ENCODE results near the gene NADSYN1. TPM values are rescaled to one million over a fixed set of nuclear protein-coding genes. Genes with fewer than 3 reads are reported as not detected.
"Not testable (repeated sequence)": the region's sequence is repeated elsewhere in the genome, so short reads cannot be mapped to it uniquely, and the experiment has no call there.

The NADSYN1 gene
- total RNA-seq, 1 donor from 2014 or later, result 22.0 TPM

- no peak for DNase-seq (ENCODE audit: low spot score)
- intact Hi-C loops (cut with DNase I), result no loop called here
Measured at GRCh38 chr11:71539017-71539416, 86.0 kb downstream of the NADSYN1 start.

GRCh38 chr11:71539971-71540370, 87.0 kb downstream of the NADSYN1 start:
- DNase-seq (ENCODE audit: low spot score); intact Hi-C loops (cut with DNase I): not testable (repeated sequence)

DNA sequence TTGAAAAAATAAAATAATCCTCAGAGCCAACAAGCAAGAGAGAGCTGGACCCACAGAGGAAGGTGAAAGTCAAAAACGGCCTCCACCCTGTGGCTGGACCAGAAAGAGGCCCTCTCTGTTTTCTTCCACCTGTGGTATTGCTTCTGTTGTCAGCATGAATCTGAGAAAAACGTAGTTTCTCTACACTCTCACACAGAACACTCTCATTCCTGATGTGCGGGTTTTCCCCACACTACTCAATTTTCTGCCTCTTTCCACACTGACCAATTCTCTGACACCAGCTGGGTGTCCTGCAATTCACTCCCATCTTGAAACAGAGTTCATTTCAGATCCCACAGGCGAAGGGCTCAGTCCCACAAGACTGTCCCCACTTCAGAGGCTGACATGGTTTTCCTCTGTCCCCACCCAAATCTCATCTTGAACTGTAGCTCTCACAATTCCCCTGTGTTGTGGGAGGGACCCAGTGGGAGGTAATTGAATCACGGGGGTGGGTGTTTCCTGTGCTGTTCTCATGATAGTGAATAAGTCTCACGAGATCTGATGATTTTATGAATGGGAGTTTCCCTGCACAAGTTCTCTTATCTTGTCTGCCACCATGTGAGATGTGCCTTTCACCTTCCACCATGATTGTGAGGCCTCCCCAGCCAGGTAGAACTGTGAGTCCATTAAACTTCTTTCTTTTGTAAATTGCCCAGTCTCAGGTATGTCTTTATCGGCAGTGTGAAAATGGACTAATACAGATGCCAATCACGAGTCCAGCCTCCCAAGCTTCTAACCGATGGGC, 87.7 kb downstream of the NADSYN1 start:
- intact Hi-C loops (cut with DNase I); DNase-seq (ENCODE audit: low spot score): not testable (repeated sequence)

- no peak for DNase-seq (ENCODE audit: low spot score)
- intact Hi-C loops (cut with DNase I), result no loop called here
Measured at GRCh38 chr11:71542382-71542781, 89.4 kb downstream of the NADSYN1 start.

GRCh38 chr11:71542879-71543777, 90.1 kb downstream of the NADSYN1 start:
- DNase-seq (ENCODE audit: low spot score), result no peak
- intact Hi-C loops (cut with DNase I), result no loop called here

DNA sequence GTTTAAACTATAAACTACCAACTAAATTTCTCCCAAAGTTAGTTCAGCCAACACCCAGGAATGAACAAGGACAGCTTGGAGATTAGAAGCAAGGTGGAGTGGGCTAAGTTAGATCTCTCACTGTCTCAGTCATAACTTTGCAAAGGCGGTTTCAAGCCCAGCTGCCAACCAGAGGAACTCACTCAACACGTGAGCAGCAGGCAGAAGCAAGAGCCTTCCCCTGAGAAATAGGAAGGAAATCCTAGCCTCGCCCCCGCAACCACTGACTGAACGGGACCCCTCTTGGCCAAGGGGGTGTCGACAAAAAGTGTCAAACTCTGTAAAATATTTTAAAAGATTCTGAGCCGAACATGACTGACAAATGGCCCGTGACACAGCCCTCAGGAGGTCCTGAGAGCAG, 90.9 kb downstream of the NADSYN1 start:
- intact Hi-C loops (cut with DNase I), result no loop called here
- DNase-seq (ENCODE audit: low spot score), result no peak

GRCh38 chr11:71544525-71545214, 91.7 kb downstream of the NADSYN1 start:
- intact Hi-C loops (cut with DNase I), result no loop called here
- no peak for DNase-seq (ENCODE audit: low spot score)

- no peak for DNase-seq (ENCODE audit: low spot score)
- intact Hi-C loops (cut with DNase I), result no loop called here
Measured at GRCh38 chr11:71545405-71545966, 92.5 kb downstream of the NADSYN1 start.

- DNase-seq (ENCODE audit: low spot score), result no peak
- intact Hi-C loops (cut with DNase I), result no loop called here
Measured at GRCh38 chr11:71548120-71548519, 95.1 kb downstream of the NADSYN1 start, which contains the start of gene KRTAP5-9. Gene KRTAP5-9, plus strand, starts transcription at chr11:71548420. Its CDS starts 238 bp downstream, at chr11:71548658.

- DNase-seq (ENCODE audit: low spot score), result no peak
- intact Hi-C loops (cut with DNase I), result no loop called here
Measured at GRCh38 chr11:71548716-71549151, 95.7 kb downstream of the NADSYN1 start.

Small RNA genes lying within 50 kb of the gene (microRNA-seq; reads per million reads assigned to microRNA genes)
- gene MIR6754, result not detected

Other genes with a start within 250 kb of the NADSYN1 start
- 0.11 TPM for gene SHANK2, start 200.6 kb upstream of the NADSYN1 start, total RNA-seq
- gene DHCR7, start 4.8 kb upstream of the NADSYN1 start, total RNA-seq, result 31.2 TPM
- gene KRTAP5-7, start 74.1 kb downstream of the NADSYN1 start, total RNA-seq, result not detected
- not detected for gene KRTAP5-8, start 84.8 kb downstream of the NADSYN1 start, total RNA-seq
- gene KRTAP5-9, start 95.2 kb downstream of the NADSYN1 start, total RNA-seq, result not detected
- gene KRTAP5-10, start 112.4 kb downstream of the NADSYN1 start, total RNA-seq, result not detected
- not detected for gene KRTAP5-11, start 129.7 kb downstream of the NADSYN1 start, total RNA-seq